NCI-H748 treated with DMSO at 0.1 percent for 48 hours (cell line): ENCODE results near the gene SGCE.

Source experiments
- DNase-seq: peaks from one replicate; lab custom pipeline; 2025; lab: John Stamatoyannopoulos, UW

Gene SGCE

GRCh38 chr7:94565247-94565894 lies 90.6 kb downstream of the SGCE start:
- DNase-seq: no peak

GRCh38 chr7:94562525-94562924 lies 93.4 kb downstream of the SGCE start:
- DNase-seq: no peak

- DNase-seq: no peak
Measured at GRCh38 chr7:94561841-94562514, 94.0 kb downstream of the SGCE start.

- no peak for DNase-seq
Measured at GRCh38 chr7:94559972-94560371, 96.0 kb downstream of the SGCE start.

- DNase-seq: no peak
Measured at GRCh38 chr7:94557215-94557614, 98.7 kb downstream of the SGCE start.

- DNase-seq: no peak
Measured at GRCh38 chr7:94556028-94556427, 99.9 kb downstream of the SGCE start.

- DNase-seq: no peak
Measured at GRCh38 chr7:94547126-94547525, 108.8 kb downstream of the SGCE start.

GRCh38 chr7:94540428-94540827 lies 115.5 kb downstream of the SGCE start:
- no peak for DNase-seq
